Measurements from ENCODE around the gene CLPSL1. TPM values are rescaled to one million over a fixed set of nuclear protein-coding genes. Genes with fewer than 3 reads are reported as not detected.

The CLPSL1 gene
- total and polyA plus RNA-seq, 2 of the 8 experiments (the other 6 are each of a cell fraction or from before 2014, with no cell fraction given), result not detected

GRCh38 chr6:35829306-35829705 lies 48.5 kb downstream of the CLPSL1 start:
- H4K8ac ChIP-seq (ENCODE audit: extremely low read depth, insufficient read depth, low read length), result no peak overlapping the region
- no peaks in the 10 kb centered on the region for H3K27me3 ChIP-seq (replicated peaks in 1 of 4; ENCODE audit: control insufficient read depth in 3 of 4, extremely low read depth in 1 of 4, insufficient read depth in 3 of 4, low read length in 3 of 4)
- no peaks in the 10 kb centered on the region for H3K4me1 ChIP-seq (replicated peaks in 1 of 4; ENCODE audit: control insufficient read depth in 3 of 4, insufficient read depth in 4 of 4, low read length in 3 of 4)
- no peaks in the 10 kb centered on the region for H3K79me2 ChIP-seq (ENCODE audit: control insufficient read depth in 1 of 2, insufficient read depth in 2 of 2, low read length in 2 of 2)
- FAIRE-seq, result no peak
- no peak overlapping the region for H4K5ac ChIP-seq (ENCODE audit: insufficient read length, low read depth, low read length)
- no peak overlapping the region for H2AK5ac ChIP-seq (ENCODE audit: low read depth, low read length)
- 84% methylated on average over 4 of the region's 5 CpGs; no CpG with 5 or more reads in 1 of the 2 experiments for WGBS, 2 experiments (ENCODE audit: extremely low coverage in 1 of 2, insufficient coverage in 1 of 2, insufficient read length in 1 of 2, insufficient replicate concordance in 2 of 2, low coverage in 1 of 2, low lambda C conversion rate in 2 of 2, missing lambda C conversion rate in 1 of 2)
- no peak overlapping the region for H3K23ac ChIP-seq (ENCODE audit: insufficient read length)
- no peak overlapping the region for H4K91ac ChIP-seq (replicated peaks; ENCODE audit: insufficient read length, low read length)
- no peak overlapping the region for H3K14ac ChIP-seq (ENCODE audit: insufficient read length)
- DNase-seq (ENCODE audit: low read depth in 1 of 2, low spot score in 2 of 2), result no peak
- H2AFZ ChIP-seq (ENCODE audit: low read length), result no peak overlapping the region
- H2BK12ac ChIP-seq (ENCODE audit: low read depth, low read length), result no peak overlapping the region
- no peak overlapping the region for H2BK120ac ChIP-seq (replicated peaks; ENCODE audit: low read depth, low read length)
- H3K9ac ChIP-seq (replicated peaks in 1 of 4; ENCODE audit: extremely low read depth in 1 of 4, low read depth in 3 of 4, low read length in 3 of 4), result no peak overlapping the region
- no peak overlapping the region for H2BK20ac ChIP-seq (ENCODE audit: low read length)
- no peak overlapping the region for H2BK5ac ChIP-seq (ENCODE audit: low read depth, low read length)
- peaks cover 0 to 2% of the 10 kb centered on the region in 2 experiments; a peak in 1 of 4 replicates for H3K9me3 ChIP-seq (ENCODE audit: insufficient read depth in 2 of 2, low read depth in 1 of 2, low read length in 1 of 2)
- TF ChIP-seq ATF3 (IDR thresholded peaks at IDR 0.05; ENCODE audit: insufficient read depth, low read depth, low read length) (no peak), ASH2L (IDR thresholded peaks at IDR 0.05; ENCODE audit: low read length) (no peak), NANOG (IDR thresholded peaks at IDR 0.05; ENCODE audit: insufficient read depth, low read depth, low read length, poor library complexity, severe bottlenecking) (no peak), JUN (IDR thresholded peaks at IDR 0.05; ENCODE audit: low read depth, low read length) (no peak), BRCA1 (IDR thresholded peaks at IDR 0.05; ENCODE audit: low read depth, low read length) (no peak), SIN3A (conservative IDR thresholded peaks at IDR 0.05 in 1 of 2, IDR thresholded peaks at IDR 0.05 in 1 of 2; ENCODE audit: low read depth in 1 of 2, low read length in 2 of 2) (no peak), KDM5A (IDR thresholded peaks at IDR 0.05; ENCODE audit: low read length) (no peak)
- H3K4me3 ChIP-seq (ENCODE audit: extremely low read depth in 1 of 4, insufficient read depth in 2 of 4, low read depth in 3 of 4, low read length in 4 of 4), result no peak overlapping the region
- POLR2A ChIA-PET (ENCODE audit: partially characterized antibody), result no interaction called here
- no peaks in the 10 kb centered on the region for H3K79me1 ChIP-seq (ENCODE audit: low read depth, low read length)
- no peak overlapping the region for H3K4ac ChIP-seq (replicated peaks; ENCODE audit: insufficient read length, low read depth, low read length)
- CTCF ChIA-PET (ENCODE audit: partially characterized antibody), result interaction anchor here (0.7 to 1.5 kb wide), 2 partner anchors 9 to 215 kb away, joined by 3 to 4 read pairs; no protein-coding TSS in a partner anchor
- no peak overlapping the region for H3K18ac ChIP-seq (ENCODE audit: extremely low read depth, low read length)
- H3K56ac ChIP-seq (replicated peaks; ENCODE audit: insufficient read length, low read depth, low read length), result no peak overlapping the region
- H3K27ac ChIP-seq (ENCODE audit: low read depth, low read length), result no peak overlapping the region
- peaks cover 0 to 14% (median 1%) of the 10 kb centered on the region in 4 experiments; a peak in 4 of 8 replicates for H3K36me3 ChIP-seq (ENCODE audit: control insufficient read depth in 2 of 4, insufficient read depth in 4 of 4, low read length in 3 of 4)
- no peak overlapping the region for H2BK15ac ChIP-seq (ENCODE audit: low read length)
- H4K20me1 ChIP-seq (replicated peaks in 1 of 2; ENCODE audit: control insufficient read depth in 1 of 2, insufficient read depth in 2 of 2, low read length in 2 of 2), result no peaks in the 10 kb centered on the region
- H3K4me2 ChIP-seq (ENCODE audit: insufficient read depth in 1 of 2, low read depth in 2 of 2, low read length in 2 of 2), result no peak overlapping the region
- H3K23me2 ChIP-seq (ENCODE audit: low read depth, low read length), result no peaks in the 10 kb centered on the region
